ENCODE measurements around the gene CSHL1.
"Not testable (repeated sequence)": the region's sequence is repeated elsewhere in the genome, so short reads cannot be mapped to it uniquely, and the experiment has no call there.

The CSHL1 gene

DNA sequence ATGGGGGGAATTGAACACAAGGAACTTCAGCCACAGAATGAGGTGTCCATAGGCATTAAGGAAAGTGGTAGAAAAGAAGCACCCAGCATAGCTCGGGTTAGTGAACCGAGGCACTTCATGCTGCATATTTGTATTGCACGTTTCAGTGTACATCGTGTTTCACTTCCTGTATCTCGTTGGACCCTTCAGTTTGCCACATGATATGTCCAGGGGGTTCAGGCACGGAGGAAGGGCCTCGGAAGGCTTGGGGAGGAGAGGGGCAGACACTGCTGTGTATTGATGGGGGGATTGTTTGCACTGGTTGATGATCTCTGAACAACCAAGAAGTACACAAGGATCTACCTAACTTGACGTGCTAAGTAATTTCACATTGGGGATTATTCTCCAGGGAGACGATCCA is 11.3 kb upstream of the CSHL1 start:
- not testable (repeated sequence) for DNase-seq (ENCODE audit: insufficient read length, low spot score)
- FAIRE-seq, result peak; percentile 91
- peak; percentile 86 for TF ChIP-seq SPI1 (IDR thresholded peaks at IDR 0.05; ENCODE audit: low read depth, low read length)

GRCh38 chr17:63920779-63921178 is 9.7 kb upstream of the CSHL1 start:
- not testable (repeated sequence) for DNase-seq (ENCODE audit: insufficient read length, low spot score); FAIRE-seq

DNA sequence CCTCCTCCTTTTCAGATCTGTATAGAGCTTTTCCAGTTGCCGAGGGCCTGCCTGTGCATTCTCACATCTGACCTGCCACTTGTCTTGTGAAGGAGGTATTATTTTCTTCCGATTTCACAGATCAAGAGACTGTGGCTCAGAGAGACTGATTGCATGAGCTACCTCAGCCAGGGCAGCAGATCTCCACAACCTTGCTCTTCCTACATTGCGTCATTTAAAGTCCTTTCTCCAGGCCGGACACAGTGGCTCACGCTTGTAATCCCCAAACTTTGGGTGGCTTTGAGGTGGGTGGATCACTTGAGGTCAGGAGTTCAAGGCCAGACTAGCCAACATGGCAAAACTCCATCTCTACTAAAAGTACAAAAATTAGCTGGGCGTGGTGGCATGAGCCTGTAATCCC is 9.0 kb upstream of the CSHL1 start:
- not testable (repeated sequence) for FAIRE-seq

GRCh38 chr17:63919311-63919723 is 8.3 kb upstream of the CSHL1 start:
- FAIRE-seq (peak; percentile 59), DNase-seq (ENCODE audit: insufficient read length, low spot score) (peak; percentile 69)
- TF ChIP-seq POLR2A (IDR thresholded peaks at IDR 0.05; ENCODE audit: low read depth, low read length) (no peak), POLR2AphosphoS5 (IDR thresholded peaks at IDR 0.05; ENCODE audit: low read depth, low read length) (no peak), PAX5 (IDR thresholded peaks at IDR 0.05; ENCODE audit: insufficient read depth, low read length, severe bottlenecking) (no peak), SPI1 (IDR thresholded peaks at IDR 0.05; ENCODE audit: low read depth, low read length) (0 out of 2 replicates have a peak, but pooled peaks have one; percentile 7)

More for the DNA sequence above, 9.0 kb upstream of the CSHL1 start:
- DNase-seq (ENCODE audit: insufficient read length, low spot score), result not testable (repeated sequence)

DNA sequence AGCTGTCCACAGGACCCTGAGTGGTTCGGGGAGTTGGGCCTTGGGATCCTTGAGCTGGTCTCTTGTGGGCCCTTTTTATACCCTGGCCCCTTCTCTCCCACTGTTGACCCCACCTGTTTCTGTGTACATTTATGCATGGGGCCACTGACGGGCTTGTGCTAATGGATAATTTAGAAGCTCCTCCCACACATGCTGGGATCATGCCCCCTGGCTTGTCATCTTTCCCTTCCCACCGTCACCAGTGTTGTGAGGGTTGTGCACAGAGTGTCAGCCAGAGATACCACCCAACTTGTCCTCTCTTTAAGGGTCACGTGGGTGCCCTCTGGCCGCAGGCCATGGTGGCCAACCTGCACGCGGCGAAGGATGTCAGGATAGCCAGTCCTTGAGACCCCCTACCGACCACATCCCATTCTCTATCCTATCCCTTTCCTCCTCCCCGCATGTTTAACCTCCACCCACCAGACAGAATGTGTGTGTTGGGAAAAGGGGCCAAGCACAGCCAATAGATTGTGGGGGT is 7.8 kb upstream of the CSHL1 start, which contains the start of gene GH1:
TSS of gene GH1 (minus strand) at position 51 of the 517 bp plus-strand sequence. CDS start 63 bp downstream, outside the sequence.
- not testable (repeated sequence) for DNase-seq (ENCODE audit: insufficient read length, low spot score); FAIRE-seq

DNA sequence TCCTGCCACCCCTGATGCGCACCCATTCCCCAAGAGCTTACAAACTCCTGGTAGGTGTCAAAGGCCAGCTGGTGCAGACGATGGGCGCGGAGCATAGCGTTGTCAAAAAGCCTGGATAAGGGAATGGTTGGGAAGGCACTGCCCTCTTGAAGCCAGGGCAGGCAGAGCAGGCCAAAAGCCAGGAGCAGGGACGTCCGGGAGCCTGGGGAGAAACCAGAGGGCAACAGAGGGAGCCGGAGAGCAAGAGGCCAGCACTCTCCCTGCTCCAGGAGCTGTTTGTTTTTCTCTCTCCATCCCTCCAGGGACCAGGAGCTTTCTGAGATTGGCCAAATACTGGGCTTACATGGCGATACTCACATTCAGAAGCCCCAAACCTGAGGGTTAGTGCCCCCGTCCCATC is 7.2 kb upstream of the CSHL1 start:
- TF ChIP-seq POU2F2 (IDR thresholded peaks at IDR 0.05; ENCODE audit: low read depth, low read length) (no peak), TAF1 (IDR thresholded peaks at IDR 0.05; ENCODE audit: low read depth, low read length) (no peak), SPI1 (IDR thresholded peaks at IDR 0.05; ENCODE audit: low read depth, low read length) (no peak), POLR2AphosphoS5 (IDR thresholded peaks at IDR 0.05; ENCODE audit: low read depth, low read length) (no peak), POLR2A (IDR thresholded peaks at IDR 0.05; ENCODE audit: low read depth, low read length) (no peak), PAX5 (IDR thresholded peaks at IDR 0.05; ENCODE audit: insufficient read depth, low read length, severe bottlenecking) (no peak)
- FAIRE-seq, result no peak
- DNase-seq (ENCODE audit: insufficient read length, low spot score), result no peak

DNA sequence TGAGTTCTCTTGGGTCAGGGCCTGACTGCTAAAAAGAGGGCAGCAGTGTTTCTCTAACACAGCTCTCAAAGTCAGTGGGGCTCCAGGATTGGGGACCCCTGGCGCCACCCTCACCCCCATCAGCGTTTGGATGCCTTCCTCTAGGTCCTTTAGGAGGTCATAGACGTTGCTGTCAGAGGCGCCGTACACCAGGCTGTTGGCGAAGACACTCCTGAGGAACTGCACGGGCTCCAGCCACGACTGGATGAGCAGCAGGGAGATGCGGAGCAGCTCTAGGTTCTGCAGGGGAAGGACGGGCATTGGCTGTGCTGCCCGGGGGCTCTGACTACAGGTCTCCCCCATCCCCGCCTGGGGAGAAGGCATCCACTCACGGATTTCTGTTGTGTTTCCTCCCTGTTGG is 6.6 kb upstream of the CSHL1 start:
- no peak for DNase-seq (ENCODE audit: insufficient read length, low spot score)
- no peak for TF ChIP-seq POU2F2 (IDR thresholded peaks at IDR 0.05; ENCODE audit: low read depth, low read length)
- TF ChIP-seq POLR2A (IDR thresholded peaks at IDR 0.05; ENCODE audit: low read depth, low read length), result no peak
- TF ChIP-seq TAF1 (IDR thresholded peaks at IDR 0.05; ENCODE audit: low read depth, low read length), result no peak
- TF ChIP-seq POLR2AphosphoS5 (IDR thresholded peaks at IDR 0.05; ENCODE audit: low read depth, low read length), result no peak
- no peak for FAIRE-seq

- DNase-seq (ENCODE audit: insufficient read length, low spot score); FAIRE-seq: not testable (repeated sequence)
These were observed 6.1 kb upstream of the CSHL1 start for GRCh38 chr17:63917206-63917605.

DNA sequence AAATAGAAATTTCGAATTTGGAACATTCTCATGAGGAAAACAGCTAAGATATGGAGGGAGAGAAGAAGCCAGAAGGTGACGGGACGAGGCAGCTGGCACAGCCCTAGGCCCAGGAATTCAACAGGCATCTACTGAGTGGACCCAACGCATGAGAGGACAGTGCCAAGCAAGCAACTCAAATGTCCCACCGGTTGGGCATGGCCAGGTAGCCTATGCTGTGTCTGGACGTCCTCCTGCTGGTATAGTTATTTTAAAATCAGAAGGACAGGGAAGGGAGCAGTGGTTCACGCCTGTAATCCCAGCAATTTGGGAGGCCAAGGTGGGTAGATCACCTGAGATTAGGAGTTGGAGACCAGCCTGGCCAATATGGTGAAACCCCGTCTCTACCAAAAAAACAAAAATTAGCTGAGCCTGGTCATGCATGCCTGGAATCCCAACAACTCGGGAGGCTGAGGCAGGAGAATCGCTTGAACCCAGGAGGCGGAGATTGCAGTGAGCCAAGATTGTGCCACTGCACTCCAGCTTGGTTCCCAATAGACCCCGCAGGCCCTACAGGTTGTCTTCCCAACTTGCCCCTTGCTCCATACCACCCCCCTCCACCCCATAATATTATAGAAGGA is 5.6 kb upstream of the CSHL1 start:
- TF ChIP-seq POU2F2 (IDR thresholded peaks at IDR 0.05; ENCODE audit: low read depth, low read length) (no peak), SPI1 (IDR thresholded peaks at IDR 0.05; ENCODE audit: low read depth, low read length) (no peak), POLR2A (IDR thresholded peaks at IDR 0.05; ENCODE audit: low read depth, low read length) (no peak), POLR2AphosphoS5 (IDR thresholded peaks at IDR 0.05; ENCODE audit: low read depth, low read length) (no peak)
- DNase-seq (ENCODE audit: insufficient read length, low spot score) (no peak), FAIRE-seq (no peak)

- DNase-seq (ENCODE audit: insufficient read length, low spot score), result not testable (repeated sequence)
- peak; percentile 93 for FAIRE-seq
- TF ChIP-seq SPI1 (IDR thresholded peaks at IDR 0.05; ENCODE audit: low read depth, low read length), result peak; percentile 82
These were observed 4.7 kb upstream of the CSHL1 start for GRCh38 chr17:63915753-63916152.

DNA sequence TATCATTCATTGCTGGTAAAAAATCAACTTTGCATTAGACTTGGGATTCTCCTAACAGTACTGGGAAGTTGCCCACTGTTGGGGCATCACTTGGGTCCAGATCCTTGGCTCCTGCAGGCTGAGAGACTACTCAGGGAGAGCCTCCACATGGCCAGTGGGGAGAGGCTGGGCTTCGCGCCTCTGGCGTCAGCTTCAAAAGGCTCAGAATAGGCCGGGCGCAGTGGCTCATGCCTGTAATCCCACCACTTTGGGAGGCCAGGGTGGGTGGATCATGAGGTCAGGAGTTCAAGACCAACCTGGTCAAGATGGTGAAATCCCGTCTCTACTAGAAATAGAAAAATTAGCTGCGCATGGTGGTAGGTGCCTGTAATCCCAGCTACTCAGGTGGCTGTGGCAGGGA is 3.4 kb upstream of the CSHL1 start:
- DNase-seq (ENCODE audit: insufficient read length, low spot score) (no peak), FAIRE-seq (no peak)
- TF ChIP-seq POLR2AphosphoS5 (IDR thresholded peaks at IDR 0.05; ENCODE audit: low read depth, low read length) (no peak), POLR2A (IDR thresholded peaks at IDR 0.05; ENCODE audit: low read depth, low read length) (no peak), TAF1 (IDR thresholded peaks at IDR 0.05; ENCODE audit: low read depth, low read length) (no peak), POU2F2 (IDR thresholded peaks at IDR 0.05; ENCODE audit: low read depth, low read length) (no peak), SPI1 (IDR thresholded peaks at IDR 0.05; ENCODE audit: low read depth, low read length) (no peak), PAX5 (IDR thresholded peaks at IDR 0.05; ENCODE audit: insufficient read depth, low read length, severe bottlenecking) (no peak)

- FAIRE-seq, result peak; percentile 45
- no peak for TF ChIP-seq POLR2A (IDR thresholded peaks at IDR 0.05; ENCODE audit: low read depth, low read length)
- TF ChIP-seq SPI1 (IDR thresholded peaks at IDR 0.05; ENCODE audit: low read depth, low read length), result no peak
- no peak for TF ChIP-seq POLR2AphosphoS5 (IDR thresholded peaks at IDR 0.05; ENCODE audit: low read depth, low read length)
- no peak for TF ChIP-seq POU2F2 (IDR thresholded peaks at IDR 0.05; ENCODE audit: low read depth, low read length)
- TF ChIP-seq PAX5 (IDR thresholded peaks at IDR 0.05; ENCODE audit: insufficient read depth, low read length, severe bottlenecking), result no peak
- no peak for TF ChIP-seq TAF1 (IDR thresholded peaks at IDR 0.05; ENCODE audit: low read depth, low read length)
- no peak for DNase-seq (ENCODE audit: insufficient read length, low spot score)
These were observed 621 bp upstream of the CSHL1 start for GRCh38 chr17:63911657-63912100.

Measured in GM12891 (cell line).